ENCODE measurements around the gene CDC14B.

GRCh38 chr9:96611302-96611701 is 8.3 kb downstream of the CDC14B start:
- TF ChIP-seq CTCF (IDR thresholded peaks at IDR 0.05; ENCODE audit: low read depth, low read length, poor library complexity, severe bottlenecking) (no peak), EZH2phosphoT487 (IDR thresholded peaks at IDR 0.05; ENCODE audit: borderline replicate concordance, low read length) (no peak)
